H9 (cell line): ENCODE results near the gene LDB2. TPM values are rescaled to one million over a fixed set of nuclear protein-coding genes. Genes with fewer than 3 reads are reported as not detected.

Source experiments
- DNase-seq: peaks from one replicate; pipeline ENCODE4 v3.0.0-alpha.2; 2017
- H2AFZ ChIP-seq: one replicate; pipeline ENCODE4 v1.6.1; 2013; ENCODE audit warnings: mild to moderate bottlenecking, low read length, control low read depth, moderate library complexity
- H2AK5ac ChIP-seq: 2 replicates; pipeline ENCODE4 v1.6.1; 2013; ENCODE audit warnings: low read length, control low read depth, mixed read lengths; ENCODE audit not compliant: insufficient read length
- H2BK120ac ChIP-seq: one replicate; pipeline ENCODE4 v1.6.1; 2013; ENCODE audit warnings: low read depth, mild to moderate bottlenecking, low read length, control low read depth, inconsistent platforms; ENCODE audit not compliant: poor library complexity, severe bottlenecking
- H2BK12ac ChIP-seq: 2 replicates; pipeline ENCODE4 v1.6.1; 2013; ENCODE audit warnings: low read length, control low read depth, mixed read lengths, low read depth; ENCODE audit not compliant: insufficient read length
- H2BK15ac ChIP-seq: 2 replicates; pipeline ENCODE4 v1.6.1; 2013; ENCODE audit warnings: low read depth, low read length, control low read depth
- H2BK20ac ChIP-seq: one replicate; pipeline ENCODE4 v1.6.1; 2013; ENCODE audit warnings: low read depth, mild to moderate bottlenecking, low read length, control low read depth, inconsistent platforms; ENCODE audit not compliant: poor library complexity, severe bottlenecking
- H2BK5ac ChIP-seq: 2 replicates; pipeline ENCODE4 v1.6.1; 2013; ENCODE audit warnings: low read length, control low read depth, mixed read lengths; ENCODE audit not compliant: insufficient read length
- H3K14ac ChIP-seq: 2 replicates; pipeline ENCODE4 v1.6.1; 2013; ENCODE audit warnings: low read length, control low read depth; ENCODE audit not compliant: insufficient read depth
- H3K18ac ChIP-seq: 2 replicates; pipeline ENCODE4 v1.6.1; 2013; ENCODE audit warnings: low read depth, mild to moderate bottlenecking, mixed read lengths, low read length, control low read depth; ENCODE audit not compliant: insufficient read length
- H3K23ac ChIP-seq: 2 replicates; pipeline ENCODE4 v1.6.1; 2013; ENCODE audit warnings: low read length, control low read depth, mixed read lengths, low read depth; ENCODE audit not compliant: insufficient read length
- H3K23me2 ChIP-seq: 2 replicates; pipeline ENCODE4 v1.6.1; 2013; ENCODE audit warnings: low read depth, mild to moderate bottlenecking, mixed read lengths, low read length, control low read depth; ENCODE audit not compliant: insufficient read length, poor library complexity, severe bottlenecking
- H3K27ac ChIP-seq: 2 replicates; pipeline ENCODE4 v1.5.1; 2013; ENCODE audit warnings: low read length, control low read depth, mixed read lengths, low read depth; ENCODE audit not compliant: insufficient read length
- H3K27me3 ChIP-seq: 2 replicates; pipeline ENCODE4 v1.6.1; 2013; ENCODE audit warnings: low read length, control low read depth, inconsistent platforms; ENCODE audit not compliant: insufficient read depth
- H3K4ac ChIP-seq: 2 replicates; pipeline ENCODE4 v1.6.1; 2013; ENCODE audit warnings: low read depth, mild to moderate bottlenecking, control low read depth, inconsistent platforms, low read length, moderate library complexity
- H3K4me1 ChIP-seq: 2 replicates; pipeline ENCODE4 v1.6.1; 2013; ENCODE audit warnings: low read length, control low read depth, inconsistent platforms; ENCODE audit not compliant: insufficient read depth
- H3K4me2 ChIP-seq: 2 replicates; pipeline ENCODE4 v1.6.1; 2013; ENCODE audit warnings: low read length, control low read depth, mixed read lengths; ENCODE audit not compliant: insufficient read length, insufficient read depth
- H3K56ac ChIP-seq: 2 replicates; pipeline ENCODE4 v1.6.1; 2013; ENCODE audit warnings: low read depth, mild to moderate bottlenecking, mixed read lengths, low read length, control low read depth; ENCODE audit not compliant: insufficient read length
- H3K79me1 ChIP-seq: 2 replicates; pipeline ENCODE4 v1.6.1; 2013; ENCODE audit warnings: low read depth, mild to moderate bottlenecking, moderate library complexity, low read length, control low read depth, inconsistent platforms; ENCODE audit not compliant: insufficient read depth, poor library complexity, severe bottlenecking
- H3K79me2 ChIP-seq: 2 replicates; pipeline ENCODE4 v1.6.1; 2013; ENCODE audit warnings: low read length, control low read depth, inconsistent platforms; ENCODE audit not compliant: insufficient read depth
- H3K9ac ChIP-seq: 2 replicates; pipeline ENCODE4 v1.6.1; 2013; ENCODE audit warnings: low read length, control low read depth, mixed read lengths; ENCODE audit not compliant: insufficient read length; ENCODE audit errors: extremely low read depth
- H3K9me3 ChIP-seq: one replicate; pipeline ENCODE4 v1.6.1; 2013; ENCODE audit warnings: low read depth, low read length, inconsistent platforms; ENCODE audit not compliant: control insufficient read depth
- H3T11ph ChIP-seq: one replicate; pipeline ENCODE4 v1.6.1; 2013; ENCODE audit warnings: mild to moderate bottlenecking, low read length, control low read depth, inconsistent platforms
- H4K20me1 ChIP-seq: one replicate; pipeline ENCODE4 v1.6.1; 2013; ENCODE audit not compliant: control insufficient read depth, insufficient read length, insufficient read depth
- H4K5ac ChIP-seq: 2 replicates; pipeline ENCODE4 v1.6.1; 2013; ENCODE audit warnings: low read depth, mild to moderate bottlenecking, mixed read lengths, low read length, control low read depth; ENCODE audit not compliant: insufficient read length
- H4K8ac ChIP-seq: replicated peaks from 2 replicates; pipeline ENCODE4 v1.6.1; 2013; ENCODE audit warnings: low read length, control low read depth, mixed read lengths, low read depth; ENCODE audit not compliant: insufficient read length
- H4K91ac ChIP-seq: 2 replicates; pipeline ENCODE4 v1.6.1; 2013; ENCODE audit warnings: low read depth, mild to moderate bottlenecking, moderate library complexity, mixed read lengths, low read length, control low read depth; ENCODE audit not compliant: insufficient read length
- H3K27ac Mint-ChIP-seq, 3 experiments: 2 replicates in 2 of 3; 3 replicates in 1 of 3; pipeline ENCODE4 v1.8.0; 2020 to 2021; ENCODE audit warnings: mixed read lengths in 3 of 3, mild to moderate bottlenecking in 1 of 3, moderate library complexity in 1 of 3
- H3K27me3 Mint-ChIP-seq: 2 replicates; pipeline ENCODE4 v1.8.0; 2021; ENCODE audit warnings: low read depth, mild to moderate bottlenecking, moderate library complexity, mixed read lengths
- H3K36me3 Mint-ChIP-seq, 3 experiments: 2 replicates in 2 of 3; 3 replicates in 1 of 3; pipeline ENCODE4 v1.8.0; 2020 to 2021; ENCODE audit warnings: low read depth in 3 of 3, mixed read lengths in 3 of 3; ENCODE audit not compliant: insufficient read depth in 1 of 3
- H3K4me1 Mint-ChIP-seq, 2 experiments: 2 replicates each; pipeline ENCODE4 v1.8.0; 2020; ENCODE audit warnings: mixed read lengths in 2 of 2
- H3K4me3 Mint-ChIP-seq, 2 experiments: 2 replicates in 1 of 2; 3 replicates in 1 of 2; pipeline ENCODE4 v1.8.0; 2020 to 2021; ENCODE audit warnings: mild to moderate bottlenecking in 2 of 2, mixed read lengths in 2 of 2, moderate library complexity in 1 of 2
- H3K9me3 Mint-ChIP-seq, 2 experiments: 2 replicates in 1 of 2; 3 replicates in 1 of 2; pipeline ENCODE4 v1.8.0; 2020; ENCODE audit warnings: mild to moderate bottlenecking in 2 of 2, mixed read lengths in 2 of 2, moderate library complexity in 1 of 2
- WGBS: extraction: QIAGEN DNeasy Blood & Tissue Kit; methylation state at CpG from one replicate; pipeline ENCODE4 v1.1.7; 2013; ENCODE audit warnings: missing lambda C conversion rate, low lambda C conversion rate, mixed read lengths; ENCODE audit not compliant: insufficient read length; ENCODE audit errors: extremely low coverage; 5-methylcytosine and 5-hydroxymethylcytosine counted together
- total RNA-seq: library from RNA; stranded (reverse); gene quantifications from 2 replicates; pipeline ENCODE4 v1.2.1, GENCODE V29; 2021
- TF ChIP-seq, protein P1 (sequence below): fragments of 200-600 bp; sonication (generic); conservative IDR thresholded peaks from 3 replicates; pipeline ENCODE4 v1.8.0; 2021; ENCODE audit warnings: antibody characterized with exemption, mild to moderate bottlenecking

LDB2 gene
- total RNA-seq, 1 experiment from 2014 or later: 22.5 TPM

DNA sequence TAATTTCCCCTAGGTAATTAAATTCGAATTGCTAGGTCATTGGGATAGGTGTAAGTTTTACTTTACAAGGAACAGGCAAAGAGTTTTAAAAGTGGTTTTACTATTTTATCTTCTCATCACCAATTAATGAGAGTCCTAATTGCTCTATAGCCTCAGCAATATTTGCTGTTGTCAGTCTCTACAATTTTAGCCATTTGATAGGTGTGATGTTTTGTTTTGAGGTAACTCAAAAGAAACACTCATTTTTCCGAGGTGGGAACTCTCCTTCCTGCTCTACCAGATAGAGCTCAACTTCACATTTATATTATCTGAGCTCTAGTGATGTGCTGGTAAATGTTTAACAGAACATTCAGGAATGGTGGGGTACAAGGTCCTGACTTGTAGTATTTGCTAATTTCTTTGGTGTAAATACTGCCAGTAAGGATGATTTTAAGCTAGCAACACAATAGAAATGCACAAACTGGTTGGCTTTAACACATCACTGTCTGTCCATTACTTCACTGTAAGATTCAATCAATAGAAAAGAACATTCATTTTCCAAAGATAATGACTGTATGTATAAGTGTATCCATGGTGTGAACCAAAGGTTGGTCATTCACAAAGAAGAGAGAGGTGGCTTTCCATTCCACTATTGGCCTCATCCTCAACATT, 62.7 kb downstream of the LDB2 start:
- no peak overlapping the region for H2BK15ac ChIP-seq
- WGBS: no CpG with 5 or more reads among the region's 2 CpGs
- H3K27me3 ChIP-seq: no peaks in the 10 kb centered on the region
- TF ChIP-seq, protein P1, sequence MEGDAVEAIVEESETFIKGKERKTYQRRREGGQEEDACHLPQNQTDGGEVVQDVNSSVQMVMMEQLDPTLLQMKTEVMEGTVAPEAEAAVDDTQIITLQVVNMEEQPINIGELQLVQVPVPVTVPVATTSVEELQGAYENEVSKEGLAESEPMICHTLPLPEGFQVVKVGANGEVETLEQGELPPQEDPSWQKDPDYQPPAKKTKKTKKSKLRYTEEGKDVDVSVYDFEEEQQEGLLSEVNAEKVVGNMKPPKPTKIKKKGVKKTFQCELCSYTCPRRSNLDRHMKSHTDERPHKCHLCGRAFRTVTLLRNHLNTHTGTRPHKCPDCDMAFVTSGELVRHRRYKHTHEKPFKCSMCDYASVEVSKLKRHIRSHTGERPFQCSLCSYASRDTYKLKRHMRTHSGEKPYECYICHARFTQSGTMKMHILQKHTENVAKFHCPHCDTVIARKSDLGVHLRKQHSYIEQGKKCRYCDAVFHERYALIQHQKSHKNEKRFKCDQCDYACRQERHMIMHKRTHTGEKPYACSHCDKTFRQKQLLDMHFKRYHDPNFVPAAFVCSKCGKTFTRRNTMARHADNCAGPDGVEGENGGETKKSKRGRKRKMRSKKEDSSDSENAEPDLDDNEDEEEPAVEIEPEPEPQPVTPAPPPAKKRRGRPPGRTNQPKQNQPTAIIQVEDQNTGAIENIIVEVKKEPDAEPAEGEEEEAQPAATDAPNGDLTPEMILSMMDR: no peak
- H3K4me2 ChIP-seq: no peak overlapping the region
- H3K36me3 Mint-ChIP-seq: peaks cover 0 to 2% (median 0%) of the 10 kb centered on the region in 3 experiments; a peak in 2 of 7 replicates
- H3K4me1 ChIP-seq: peaks cover 9% of the 10 kb centered on the region; the same call in 1 of the 2 replicates
- H2BK20ac ChIP-seq: no peak overlapping the region
- no peak overlapping the region for H3K56ac ChIP-seq
- no peak overlapping the region for H3K4me3 Mint-ChIP-seq
- no peak overlapping the region for H3K27ac Mint-ChIP-seq
- H3T11ph ChIP-seq: no peak overlapping the region
- no peak overlapping the region for H4K8ac ChIP-seq
- H4K20me1 ChIP-seq: no peaks in the 10 kb centered on the region
- H2AK5ac ChIP-seq: no peak overlapping the region
- H2BK120ac ChIP-seq: no peak overlapping the region
- peaks cover 16 to 20% of the 10 kb centered on the region in 2 experiments for H3K4me1 Mint-ChIP-seq
- H3K27ac ChIP-seq: no peak overlapping the region
- H3K23me2 ChIP-seq: no peaks in the 10 kb centered on the region
- no peaks in the 10 kb centered on the region for H3K79me1 ChIP-seq
- H3K79me2 ChIP-seq: 0 out of 2 replicates have a peak, but pooled peaks cover 5% of the 10 kb centered on the region
- no peak overlapping the region for H3K4ac ChIP-seq
- no peak for DNase-seq
- no peaks in the 10 kb centered on the region for H3K27me3 Mint-ChIP-seq
- H2BK5ac ChIP-seq: no peak overlapping the region
- H3K18ac ChIP-seq: no peak overlapping the region
- no peak overlapping the region for H3K14ac ChIP-seq
- H3K9me3 Mint-ChIP-seq: no peaks in the 10 kb centered on the region
- H2AFZ ChIP-seq: no peak overlapping the region
- H4K5ac ChIP-seq: no peak overlapping the region
- no peak overlapping the region for H2BK12ac ChIP-seq
- no peaks in the 10 kb centered on the region for H3K9me3 ChIP-seq
- no peak overlapping the region for H3K9ac ChIP-seq
- H4K91ac ChIP-seq: no peak overlapping the region
- H3K23ac ChIP-seq: no peak overlapping the region
